ENCODE data around the gene ASB10. TPM values are rescaled to one million over a fixed set of nuclear protein-coding genes. Genes with fewer than 3 reads are reported as not detected.

The ASB10 gene, protein sequence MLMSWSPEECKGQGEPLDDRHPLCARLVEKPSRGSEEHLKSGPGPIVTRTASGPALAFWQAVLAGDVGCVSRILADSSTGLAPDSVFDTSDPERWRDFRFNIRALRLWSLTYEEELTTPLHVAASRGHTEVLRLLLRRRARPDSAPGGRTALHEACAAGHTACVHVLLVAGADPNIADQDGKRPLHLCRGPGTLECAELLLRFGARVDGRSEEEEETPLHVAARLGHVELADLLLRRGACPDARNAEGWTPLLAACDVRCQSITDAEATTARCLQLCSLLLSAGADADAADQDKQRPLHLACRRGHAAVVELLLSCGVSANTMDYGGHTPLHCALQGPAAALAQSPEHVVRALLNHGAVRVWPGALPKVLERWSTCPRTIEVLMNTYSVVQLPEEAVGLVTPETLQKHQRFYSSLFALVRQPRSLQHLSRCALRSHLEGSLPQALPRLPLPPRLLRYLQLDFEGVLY
- not detected for total RNA-seq
- not detected for polyA plus RNA-seq
- 0 to 0.06 (median 0) reads per million in 6 experiments for total RNA-seq

GRCh38 chr7:151186640-151187408 lies at the start of gene ASB10:
ASB10 (minus strand) TSS chr7:151187250; CDS start chr7:151187130, 120 bp downstream.
- Mint-ChIP-seq H3K4me3 (no peak within 1 kb of the TSS), H3K4me1 (no peaks in the 10 kb centered on the region), H3K36me3 (no peaks in the 10 kb centered on the region), H3K9me3 (peaks cover 0 to 2% (median 0%) of the 10 kb centered on the region in 9 donors), H3K27ac (no peak within 1 kb of the TSS), H3K27me3 (peaks cover 0 to 7% (median 0%) of the 10 kb centered on the region in 5 donors)
- DNase-seq, result peak in 1 of 10 donors; percentile 34
- POLR2A ChIA-PET, result no interaction called here
- no peak for ATAC-seq

DNA sequence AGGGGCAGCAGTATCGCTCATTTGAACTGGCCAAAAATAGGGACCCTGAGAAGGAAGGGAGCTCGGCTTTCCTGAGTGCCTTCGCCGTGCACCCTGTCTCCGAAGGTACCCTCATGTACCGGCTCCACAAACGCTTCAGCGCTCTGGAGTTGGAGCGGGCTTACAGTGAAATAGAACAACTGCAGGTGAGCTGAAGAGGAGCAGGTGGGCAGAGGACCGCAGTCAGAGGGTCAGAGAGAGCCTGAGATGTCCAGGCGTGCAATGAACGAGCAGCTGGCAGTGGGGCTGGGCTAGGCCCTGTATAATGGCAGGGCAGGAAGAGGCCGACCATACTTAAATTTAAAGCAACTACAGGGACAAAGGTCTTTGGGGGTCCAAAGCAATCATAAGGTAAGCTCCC lies 49.4 kb upstream of the ASB10 start:
- Mint-ChIP-seq H3K9me3 (no peaks in the 10 kb centered on the region), H3K4me3 (no peak overlapping the region), H3K27me3 (no peaks in the 10 kb centered on the region), H3K4me1 (peaks cover 21 to 44% (median 33%) of the 10 kb centered on the region in 4 donors), H3K36me3 (peaks cover 0 to 39% (median 0%) of the 10 kb centered on the region in 3 donors), H3K27ac (peak overlapping the region in 2 of 10 donors; percentile 21 to 27)
- POLR2A ChIA-PET, result interaction anchor here (0.6 to 2.1 kb wide), 3 partner anchors 9 to 75 kb away, joined by 3 to 8 read pairs (median 6); partner anchors contain the start of genes ABCF2 and SMARCD3
- ATAC-seq (no peak), DNase-seq (no peak)

GRCh38 chr7:151235091-151235787 lies 48.2 kb upstream of the ASB10 start:
- Mint-ChIP-seq H3K4me1 (peaks cover 21 to 46% (median 35%) of the 10 kb centered on the region in 4 donors), H3K27me3 (no peaks in the 10 kb centered on the region), H3K9me3 (no peaks in the 10 kb centered on the region), H3K27ac (peak overlapping the region in 1 of 10 donors; percentile 7), H3K4me3 (peak overlapping the region in 5 of 10 donors; percentile 10 to 100 (median 36)), H3K36me3 (peaks cover 0 to 35% (median 0%) of the 10 kb centered on the region in 3 donors)
- no peak for ATAC-seq
- no peak for DNase-seq
- POLR2A ChIA-PET, result interaction anchor here (2.0 kb wide), 1 partner anchor 12 kb away, joined by 6 read pairs; the partner anchor contains the start of gene SMARCD3

GRCh38 chr7:151233804-151234203 lies 46.8 kb upstream of the ASB10 start:
- peak in 1 of 10 donors; percentile 30 for DNase-seq
- POLR2A ChIA-PET, result interaction anchor here (1.9 to 4.0 kb wide), 2 partner anchors 10 to 17 kb away, joined by 7 to 26 read pairs; no protein-coding TSS in a partner anchor
- H3K4me3 Mint-ChIP-seq, result peak overlapping the region; percentile 95 to 100 (median 99)
- no peak for ATAC-seq
- no peaks in the 10 kb centered on the region for H3K9me3 Mint-ChIP-seq
- H3K36me3 Mint-ChIP-seq, result peaks cover 0 to 25% (median 0%) of the 10 kb centered on the region in 3 donors
- peak overlapping the region; percentile 95 to 99 (median 96) for H3K27ac Mint-ChIP-seq
- no peaks in the 10 kb centered on the region for H3K27me3 Mint-ChIP-seq
- peaks cover 21 to 46% (median 35%) of the 10 kb centered on the region in 4 donors for H3K4me1 Mint-ChIP-seq

DNA sequence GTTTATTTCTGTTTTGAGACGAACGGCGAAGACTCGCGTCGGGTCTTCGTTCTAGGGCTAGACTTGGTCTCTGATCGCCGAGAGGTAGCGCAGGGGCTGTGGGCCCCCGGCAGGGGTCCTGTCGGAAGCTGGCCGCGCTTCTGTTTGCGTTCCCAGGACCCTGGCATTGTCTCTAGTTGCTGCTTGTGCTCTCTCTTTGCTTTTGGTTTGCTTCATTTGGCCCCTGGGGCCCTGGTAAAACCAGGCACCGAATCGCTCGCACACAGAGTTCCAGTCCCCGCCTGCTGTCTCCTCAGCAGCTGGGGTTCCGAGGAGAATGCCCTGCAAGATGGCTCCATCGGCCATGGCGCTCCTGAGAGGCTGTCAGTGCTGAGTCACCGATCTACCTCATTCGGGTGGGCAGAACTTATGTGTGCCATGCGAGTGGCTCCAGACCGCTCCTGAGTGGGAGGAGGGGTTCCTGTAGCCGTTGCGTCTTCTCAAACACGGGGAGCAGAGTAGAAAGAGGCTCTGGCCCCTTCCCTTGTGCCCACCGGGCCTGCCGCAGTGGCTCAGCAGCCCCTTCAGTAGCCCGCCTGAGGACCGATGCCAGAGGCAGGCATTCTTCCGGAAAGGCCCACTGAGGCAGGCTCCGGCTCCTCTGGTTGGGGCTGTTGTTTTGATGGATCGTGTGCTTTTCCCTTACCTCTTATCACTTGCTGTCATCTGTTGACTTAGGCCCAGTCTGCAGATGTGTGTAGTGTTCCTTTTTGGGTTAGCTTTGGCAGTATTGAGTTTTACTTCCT lies 46.1 kb upstream of the ASB10 start:
- Mint-ChIP-seq H3K27ac (peak overlapping the region; percentile 95 to 99 (median 96)), H3K36me3 (peaks cover 0 to 25% (median 0%) of the 10 kb centered on the region in 3 donors), H3K4me1 (peaks cover 21 to 46% (median 36%) of the 10 kb centered on the region in 4 donors), H3K9me3 (no peaks in the 10 kb centered on the region), H3K4me3 (peak overlapping the region; percentile 95 to 100 (median 99)), H3K27me3 (no peaks in the 10 kb centered on the region)
- ATAC-seq (peak; percentile 60 to 69), DNase-seq (peak in 9 of 10 donors; percentile 34 to 79 (median 49))
- POLR2A ChIA-PET, result interaction anchor here (0.6 to 4.0 kb wide), 5 partner anchors 11 to 40 kb away, joined by 3 to 26 read pairs (median 4); no protein-coding TSS in a partner anchor

DNA sequence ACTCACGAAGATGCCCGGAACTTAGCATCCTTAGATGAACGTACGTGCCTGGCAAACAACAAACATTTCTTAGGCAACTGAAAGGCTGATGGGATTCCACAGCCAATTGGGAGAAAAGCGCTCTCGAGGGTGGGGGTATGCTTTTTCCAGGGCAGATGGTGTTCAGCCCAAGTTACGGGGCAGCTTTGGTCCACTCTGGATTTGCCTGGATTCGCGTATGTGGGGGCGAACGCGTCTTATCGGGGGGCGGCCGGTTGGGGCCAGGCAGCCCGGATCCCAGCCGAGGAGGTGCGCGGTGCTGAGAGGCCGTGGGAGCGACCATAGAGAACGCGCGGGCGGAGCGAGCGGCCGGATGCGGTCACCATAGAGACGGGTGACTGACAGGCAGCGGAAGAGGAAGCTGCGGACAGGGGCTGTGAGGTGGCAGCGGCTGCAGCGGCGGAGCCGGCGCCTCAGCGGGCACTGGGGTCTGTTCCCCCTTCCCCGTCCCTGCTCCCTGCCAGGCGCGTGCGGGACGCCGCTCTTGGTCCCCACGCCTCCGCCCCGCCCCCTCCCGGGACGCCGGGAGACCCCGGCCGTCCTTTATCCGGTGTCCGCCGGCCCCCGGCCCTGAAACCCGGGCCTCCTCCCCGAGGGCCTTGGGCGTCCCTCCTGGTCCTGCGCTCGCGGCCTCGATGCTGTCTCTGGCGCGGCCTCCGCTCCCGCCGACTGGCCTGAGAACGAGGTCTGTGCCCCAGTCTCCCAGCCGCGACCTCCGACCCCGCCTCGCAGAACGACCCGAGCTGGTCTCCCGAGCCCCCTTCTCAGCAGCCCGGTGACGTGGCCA lies 45.3 kb upstream of the ASB10 start, which contains the start of gene CHPF2:
CHPF2 (plus strand) TSS at position 393 of the 826 bp plus-strand sequence. CDS start 1,529 bp downstream, outside the sequence.
- Mint-ChIP-seq H3K4me3 (peak within 1 kb of the TSS; percentile 95 to 100 (median 99)), H3K9me3 (no peaks in the 10 kb centered on the region), H3K4me1 (peaks cover 22 to 52% (median 41%) of the 10 kb centered on the region in 4 donors), H3K36me3 (peaks cover 0 to 22% (median 0%) of the 10 kb centered on the region in 3 donors), H3K27me3 (no peaks in the 10 kb centered on the region), H3K27ac (peak within 1 kb of the TSS; percentile 95 to 99 (median 96))
- ATAC-seq (peak; percentile 87 to 90), DNase-seq (peak; percentile 75 to 92 (median 86))
- POLR2A ChIA-PET, result interaction anchor here (0.6 to 4.0 kb wide), 5 partner anchors 11 to 41 kb away, joined by 3 to 26 read pairs (median 4); no protein-coding TSS in a partner anchor

GRCh38 chr7:151231080-151231479 lies 44.0 kb upstream of the ASB10 start:
- POLR2A ChIA-PET, result interaction anchor here (1.2 to 4.0 kb wide), 2 partner anchors 11 to 13 kb away, joined by 3 to 26 read pairs; no protein-coding TSS in a partner anchor
- peak overlapping the region in 9 of 10 donors; percentile 63 to 100 (median 97) for H3K4me3 Mint-ChIP-seq
- peaks cover 27 to 56% (median 49%) of the 10 kb centered on the region in 4 donors for H3K4me1 Mint-ChIP-seq
- no peaks in the 10 kb centered on the region for H3K9me3 Mint-ChIP-seq
- H3K36me3 Mint-ChIP-seq, result peaks cover 0 to 17% (median 0%) of the 10 kb centered on the region in 3 donors
- DNase-seq, result no peak
- no peaks in the 10 kb centered on the region for H3K27me3 Mint-ChIP-seq
- ATAC-seq, result no peak
- H3K27ac Mint-ChIP-seq, result peak overlapping the region in 3 of 10 donors; percentile 96 to 99 (median 96)

GRCh38 chr7:151229249-151229648 lies 42.2 kb upstream of the ASB10 start:
- Mint-ChIP-seq H3K27me3 (no peaks in the 10 kb centered on the region), H3K27ac (no peak overlapping the region), H3K36me3 (peaks cover 0 to 21% (median 8%) of the 10 kb centered on the region in 3 donors), H3K4me3 (peak overlapping the region in 1 of 10 donors; percentile 22), H3K4me1 (peaks cover 34 to 60% (median 59%) of the 10 kb centered on the region in 4 donors), H3K9me3 (no peaks in the 10 kb centered on the region)
- DNase-seq (no peak), ATAC-seq (no peak)
- POLR2A ChIA-PET, result interaction anchor here (0.6 to 1.0 kb wide), 3 partner anchors 15 to 555 kb away, joined by 3 to 4 read pairs (median 4); no protein-coding TSS in a partner anchor

DNA sequence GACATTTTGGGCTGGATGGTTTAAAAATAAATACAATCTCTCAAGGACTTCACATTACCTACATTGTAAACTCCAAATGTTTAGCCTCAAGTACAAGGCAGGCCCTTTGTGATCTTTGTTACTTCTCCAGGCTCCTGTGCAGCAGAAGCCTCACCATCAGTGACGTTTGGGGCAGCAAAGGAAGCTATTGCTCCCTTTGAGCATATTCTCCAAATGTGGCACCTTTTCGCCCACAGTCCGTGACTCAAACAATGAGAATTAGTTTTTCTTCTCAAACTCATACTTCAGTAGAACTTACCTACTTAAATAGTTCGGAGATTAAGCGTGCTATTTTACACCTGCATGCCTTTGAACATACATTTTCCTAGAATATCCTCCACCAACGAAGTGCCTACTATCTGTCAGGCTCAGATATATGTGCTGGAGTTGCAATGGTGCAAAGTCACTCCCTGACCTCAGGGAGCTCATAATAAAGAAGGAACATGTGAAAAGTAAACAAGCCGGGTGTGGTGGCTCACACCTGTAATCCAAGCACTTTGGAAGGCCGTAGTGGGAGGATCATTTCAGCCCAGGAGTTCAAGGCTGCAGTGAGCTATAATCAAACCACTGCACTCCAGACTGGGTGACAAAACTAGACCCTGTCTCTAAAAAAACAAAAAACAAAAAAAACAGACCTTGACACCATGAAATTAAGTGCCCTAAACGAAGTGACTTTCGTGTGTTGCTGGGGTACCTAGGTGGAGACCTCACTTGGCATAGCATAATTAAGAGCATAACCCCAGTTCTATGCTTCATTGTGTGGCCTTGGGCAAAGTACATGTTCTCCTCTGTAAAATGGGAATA lies 41.2 kb upstream of the ASB10 start:
- Mint-ChIP-seq H3K9me3 (no peaks in the 10 kb centered on the region), H3K27me3 (no peaks in the 10 kb centered on the region), H3K4me3 (peak overlapping the region; percentile 88 to 100 (median 98)), H3K36me3 (peaks cover 0 to 29% (median 10%) of the 10 kb centered on the region in 3 donors), H3K27ac (peak overlapping the region in 9 of 10 donors; percentile 95 to 98 (median 97)), H3K4me1 (peaks cover 30 to 53% (median 50%) of the 10 kb centered on the region in 4 donors)
- ATAC-seq (no peak), DNase-seq (no peak)
- POLR2A ChIA-PET, result interaction anchor here (0.7 to 2.5 kb wide), 6 partner anchors 9 to 113 kb away, joined by 3 to 21 read pairs (median 5); partner anchors contain the start of gene NUB1

All from naive thymus-derived CD8-positive, alpha-beta T cell (primary cell).